ENCODE measurements around the gene SIGLEC6.

DNA sequence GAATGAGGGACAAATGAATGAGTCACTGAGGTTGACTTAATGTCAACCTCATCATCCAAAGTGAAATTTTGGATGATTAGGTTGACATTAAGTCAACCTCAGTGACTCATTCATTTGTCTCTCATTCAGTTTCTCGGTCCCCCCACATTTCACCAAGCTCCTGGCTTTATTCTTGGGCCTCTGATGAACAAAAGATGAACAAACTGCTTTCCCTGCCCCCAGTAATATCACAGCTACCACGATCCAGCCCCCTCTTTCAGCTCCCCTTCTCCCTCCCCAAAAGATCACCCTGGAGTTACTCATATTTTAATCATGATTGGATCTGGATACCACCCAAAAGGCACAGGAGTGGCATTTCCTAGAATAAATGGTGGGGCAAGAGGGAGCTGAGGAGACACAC, 42.4 kb downstream of the SIGLEC6 start:
- TF ChIP-seq, protein P1, sequence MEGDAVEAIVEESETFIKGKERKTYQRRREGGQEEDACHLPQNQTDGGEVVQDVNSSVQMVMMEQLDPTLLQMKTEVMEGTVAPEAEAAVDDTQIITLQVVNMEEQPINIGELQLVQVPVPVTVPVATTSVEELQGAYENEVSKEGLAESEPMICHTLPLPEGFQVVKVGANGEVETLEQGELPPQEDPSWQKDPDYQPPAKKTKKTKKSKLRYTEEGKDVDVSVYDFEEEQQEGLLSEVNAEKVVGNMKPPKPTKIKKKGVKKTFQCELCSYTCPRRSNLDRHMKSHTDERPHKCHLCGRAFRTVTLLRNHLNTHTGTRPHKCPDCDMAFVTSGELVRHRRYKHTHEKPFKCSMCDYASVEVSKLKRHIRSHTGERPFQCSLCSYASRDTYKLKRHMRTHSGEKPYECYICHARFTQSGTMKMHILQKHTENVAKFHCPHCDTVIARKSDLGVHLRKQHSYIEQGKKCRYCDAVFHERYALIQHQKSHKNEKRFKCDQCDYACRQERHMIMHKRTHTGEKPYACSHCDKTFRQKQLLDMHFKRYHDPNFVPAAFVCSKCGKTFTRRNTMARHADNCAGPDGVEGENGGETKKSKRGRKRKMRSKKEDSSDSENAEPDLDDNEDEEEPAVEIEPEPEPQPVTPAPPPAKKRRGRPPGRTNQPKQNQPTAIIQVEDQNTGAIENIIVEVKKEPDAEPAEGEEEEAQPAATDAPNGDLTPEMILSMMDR (IDR thresholded peaks at IDR 0.05 in 2 of 3, conservative IDR thresholded peaks at IDR 0.05 in 1 of 3; ENCODE audit: borderline replicate concordance in 1 of 3, insufficient read depth in 1 of 3, low read depth in 2 of 3, low read length in 2 of 3), result no peak
- TF ChIP-seq FOSL1 (IDR thresholded peaks at IDR 0.05; ENCODE audit: low read depth) (no peak), YY1 (IDR thresholded peaks at IDR 0.05; ENCODE audit: extremely low read depth, insufficient replicate concordance, low read depth, low read length) (no peak), ZNF274 (IDR thresholded peaks at IDR 0.05; ENCODE audit: low read depth, low read length) (no peak), POLR2A (IDR thresholded peaks at IDR 0.05; ENCODE audit: borderline replicate concordance, extremely low read depth, insufficient read depth, insufficient read length) (no peak), JUND (IDR thresholded peaks at IDR 0.05) (no peak), POLR2AphosphoS5 (IDR thresholded peaks at IDR 0.05; ENCODE audit: low read depth, low read length) (no peak), SRF (IDR thresholded peaks at IDR 0.05; ENCODE audit: low read depth) (no peak), EZH2 (IDR thresholded peaks at IDR 0.05) (no peak), ELF1 (IDR thresholded peaks at IDR 0.05; ENCODE audit: borderline replicate concordance, low read depth) (no peak), SP1 (IDR thresholded peaks at IDR 0.05; ENCODE audit: low read depth) (no peak), RAD21 (IDR thresholded peaks at IDR 0.05; ENCODE audit: low read depth) (no peak), CEBPB (IDR thresholded peaks at IDR 0.05; ENCODE audit: low read depth) (no peak)

Measured in HCT116 (cell line).